GM19239 (cell line): ENCODE measurements around the gene ARHGAP15.

Experiments
- DNase-seq: peaks from one replicate; pipeline ENCODE4 v3.0.0; 2011; ENCODE audit warnings: low spot score; ENCODE audit not compliant: insufficient read length
- FAIRE-seq: peaks from 2 replicates; lab custom pipeline; 2011; peaks lifted over from hg19 to GRCh38; lab: Jason Lieb, UNC

The ARHGAP15 gene

DNA sequence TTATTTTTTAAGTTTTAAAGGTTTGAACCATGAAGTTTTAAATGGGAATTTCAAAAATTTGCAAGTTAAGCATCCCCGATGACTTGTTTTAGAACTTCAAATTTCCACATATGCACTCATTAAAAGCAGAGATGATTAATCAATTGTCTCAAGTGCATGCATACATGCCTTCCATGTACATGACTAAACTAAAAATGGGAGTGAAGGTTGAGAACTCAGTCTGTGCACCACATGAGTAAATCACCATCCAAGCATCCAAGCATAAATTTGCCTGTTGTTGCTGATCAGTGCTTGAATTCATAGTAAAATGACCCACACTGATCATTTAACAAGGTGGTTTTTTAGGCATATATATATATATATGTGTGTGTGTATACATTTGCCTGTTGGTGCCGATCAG, 249.8 kb downstream of the ARHGAP15 start:
- DNase-seq = no peak
- no peak for FAIRE-seq

DNA sequence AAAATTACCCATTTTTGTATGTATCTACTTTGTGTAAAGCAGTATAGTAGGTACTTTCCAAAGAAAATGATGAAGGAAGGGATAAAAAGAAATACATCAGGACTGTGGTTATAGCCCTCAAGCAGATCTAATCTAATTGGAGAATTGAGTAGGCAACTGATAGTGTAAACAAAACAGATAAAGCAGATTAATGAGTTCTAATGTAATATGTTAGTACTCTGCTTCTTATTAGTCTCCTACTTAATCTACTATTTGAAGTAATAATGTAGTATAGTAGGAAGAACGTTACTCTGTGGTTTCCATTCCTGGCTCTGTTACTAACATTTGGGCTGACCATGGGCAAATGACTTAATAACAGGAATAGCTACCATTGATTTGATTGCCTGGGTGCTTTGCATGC, 250.7 kb downstream of the ARHGAP15 start:
- FAIRE-seq = peak; percentile 54

DNA sequence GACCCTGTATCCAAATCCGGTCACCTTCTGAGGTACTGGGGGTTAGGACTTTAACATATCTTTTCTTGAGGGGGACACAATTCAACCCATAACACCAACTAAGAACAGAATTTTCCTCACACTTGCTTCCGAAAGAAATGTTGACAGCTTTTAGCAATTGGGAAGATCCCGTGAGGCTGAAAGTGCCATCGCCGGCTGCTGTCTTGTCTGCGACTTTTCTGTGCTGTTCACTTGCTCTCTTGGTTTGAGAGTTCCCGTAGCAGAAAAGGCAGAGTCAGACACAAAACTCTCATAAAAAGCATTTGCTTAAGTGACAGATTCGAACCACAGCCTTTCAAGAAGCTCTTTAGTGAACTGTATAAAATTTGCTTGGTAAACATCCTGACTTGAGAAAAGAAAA, 253.4 kb downstream of the ARHGAP15 start:
- DNase-seq = no peak
- no peak for FAIRE-seq

More for the DNA sequence above, 250.7 kb downstream of the ARHGAP15 start:
- DNase-seq = no peak

DNA sequence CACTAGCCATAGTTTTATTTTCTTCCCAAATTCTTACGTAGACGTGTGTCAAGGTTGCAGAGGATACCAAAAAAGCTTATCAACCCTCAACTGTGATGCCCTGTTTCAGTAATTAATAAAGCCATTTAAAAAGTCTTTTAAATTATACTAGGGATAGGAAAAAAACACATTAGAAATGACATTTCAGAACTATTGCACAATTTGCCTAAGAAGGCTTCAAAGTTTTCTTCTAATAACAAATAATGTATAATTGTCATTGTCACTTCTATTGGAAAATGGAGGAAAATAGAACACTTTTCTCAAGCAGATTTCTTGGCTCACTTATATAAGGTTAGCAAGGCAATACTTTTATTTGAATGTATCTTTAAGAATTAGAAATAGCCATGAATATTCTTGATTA, 253.8 kb downstream of the ARHGAP15 start:
- DNase-seq (no peak), FAIRE-seq (no peak)

DNA sequence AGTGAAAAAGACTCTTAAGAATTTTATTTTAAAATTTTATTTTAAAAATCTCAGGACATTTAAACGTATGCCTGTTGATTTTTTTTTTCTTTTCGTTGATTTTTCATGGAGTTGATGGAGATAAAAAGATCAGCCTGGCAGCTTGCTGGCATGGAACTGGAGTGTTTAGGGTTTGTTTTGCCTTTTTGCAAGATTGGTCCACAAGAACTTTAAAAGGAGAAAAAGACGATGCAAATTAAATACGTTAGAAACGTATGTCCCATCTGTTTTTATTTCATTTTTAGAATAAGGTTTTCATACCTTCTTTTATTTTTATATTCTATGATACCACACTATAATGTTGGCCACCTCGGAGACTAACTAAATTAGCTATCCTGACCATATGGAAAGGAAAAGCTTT, 254.9 kb downstream of the ARHGAP15 start:
- no peak for FAIRE-seq
- DNase-seq = no peak

DNA sequence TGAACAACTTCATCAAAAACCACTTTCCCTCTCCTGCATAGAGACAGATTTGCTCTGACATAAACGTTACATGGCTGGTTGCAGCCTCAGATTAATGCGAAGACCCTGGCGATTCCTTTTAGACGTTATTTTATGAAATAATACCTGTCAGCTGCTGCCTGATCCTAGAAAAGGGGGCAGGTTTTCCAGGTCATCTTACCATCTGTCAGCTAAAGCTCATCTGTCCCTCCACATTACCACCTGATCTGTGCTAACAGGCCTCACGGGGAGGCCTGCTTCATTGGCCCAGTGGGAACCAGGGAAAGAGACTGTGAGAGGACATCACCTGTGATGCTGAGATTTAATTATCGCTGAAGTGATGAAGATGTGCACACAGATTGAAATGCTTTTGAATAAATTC, 261.0 kb downstream of the ARHGAP15 start:
- DNase-seq (no peak), FAIRE-seq (no peak)

DNA sequence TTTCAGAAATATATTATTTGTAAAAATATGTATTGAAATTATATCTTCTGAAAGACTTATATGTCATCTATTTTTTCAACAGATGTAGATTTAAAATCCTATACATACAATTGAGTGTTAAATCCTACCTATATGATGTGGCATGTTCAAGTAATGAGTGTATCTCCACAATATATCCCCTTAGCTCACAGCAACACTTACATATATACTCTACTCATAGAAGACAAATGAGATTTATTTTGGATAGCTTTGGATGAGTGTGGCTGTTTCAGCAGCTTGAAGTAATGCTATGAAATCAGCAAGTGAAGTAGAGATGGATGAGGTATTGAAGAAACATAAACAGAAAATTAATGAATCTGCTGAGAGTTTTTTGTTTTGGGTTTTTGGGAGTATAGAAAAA, 263.1 kb downstream of the ARHGAP15 start:
- DNase-seq = no peak
- FAIRE-seq = no peak

DNA sequence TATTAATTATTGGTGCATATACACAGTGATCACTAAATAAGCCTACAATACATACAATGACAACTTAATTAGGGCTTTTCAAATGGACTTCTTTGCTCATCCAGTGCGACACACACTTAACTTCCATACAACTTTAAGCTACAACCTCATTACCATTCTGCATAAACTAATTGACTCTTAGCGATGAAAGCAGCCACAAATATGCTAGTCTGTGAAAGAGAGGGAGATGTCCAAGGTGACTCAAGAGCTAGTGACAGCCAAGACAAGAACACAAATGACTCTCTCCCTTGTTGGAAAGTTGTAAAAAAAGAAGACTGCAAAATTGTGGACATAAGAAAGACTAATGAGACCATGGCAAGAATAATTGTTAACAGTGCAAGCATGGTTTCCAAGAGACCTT, 264.8 kb downstream of the ARHGAP15 start:
- no peak for DNase-seq

DNA sequence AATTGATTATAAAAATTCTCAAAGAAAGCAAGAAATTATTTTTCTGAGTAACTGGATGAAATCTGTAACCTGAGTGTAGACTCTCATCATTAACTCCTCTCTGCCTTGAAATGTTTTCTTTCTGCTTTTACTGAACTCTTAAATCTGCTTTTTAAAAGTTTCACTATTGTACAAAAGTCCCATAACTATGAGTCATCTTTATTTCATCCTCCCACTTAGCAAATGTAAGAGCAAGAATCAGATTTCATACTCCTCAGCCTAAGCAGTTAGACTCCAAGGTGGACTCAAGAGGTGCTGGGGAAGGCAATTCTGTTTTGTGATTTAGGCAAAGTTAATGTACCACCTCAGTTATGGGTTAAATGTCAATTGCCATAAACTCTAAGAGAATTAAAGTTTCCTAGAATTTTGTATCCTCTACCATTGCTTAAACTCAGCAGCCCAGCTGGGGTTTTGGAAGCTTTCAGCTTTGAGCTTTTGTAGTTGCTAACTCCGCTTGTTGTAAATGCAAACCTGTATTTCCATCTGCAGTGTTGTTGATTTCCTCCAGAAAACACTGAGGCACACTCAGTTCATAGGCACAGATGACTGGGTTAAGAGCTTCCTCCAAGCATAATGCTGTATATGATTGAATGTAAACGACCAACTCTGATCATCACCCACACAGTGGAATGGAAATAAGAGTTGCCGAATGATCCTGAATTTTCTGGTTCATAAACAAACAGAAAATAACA, 268.8 kb downstream of the ARHGAP15 start:
- DNase-seq (no peak), FAIRE-seq (peak; percentile 71)

More for the DNA sequence above, 264.8 kb downstream of the ARHGAP15 start:
- FAIRE-seq = no peak

DNA sequence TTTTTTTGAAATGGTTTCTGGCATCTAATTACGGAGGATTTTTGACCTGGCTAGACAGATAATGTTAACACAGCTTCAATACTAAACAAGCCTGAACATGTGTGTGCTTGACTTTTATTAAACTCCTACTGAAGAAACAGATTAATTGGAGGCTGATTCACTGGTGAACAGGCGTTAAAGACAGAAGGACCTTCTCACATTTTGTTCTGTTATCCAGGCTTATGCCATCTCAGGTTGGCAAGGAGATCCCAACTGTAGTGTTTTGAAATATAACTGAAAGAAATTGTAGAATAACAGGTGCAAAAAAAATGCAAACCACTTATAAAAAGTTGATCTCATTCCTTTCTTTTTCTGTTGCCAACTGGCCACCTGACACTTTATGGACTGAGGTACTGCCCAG, 269.6 kb downstream of the ARHGAP15 start:
- FAIRE-seq (no peak), DNase-seq (no peak)

DNA sequence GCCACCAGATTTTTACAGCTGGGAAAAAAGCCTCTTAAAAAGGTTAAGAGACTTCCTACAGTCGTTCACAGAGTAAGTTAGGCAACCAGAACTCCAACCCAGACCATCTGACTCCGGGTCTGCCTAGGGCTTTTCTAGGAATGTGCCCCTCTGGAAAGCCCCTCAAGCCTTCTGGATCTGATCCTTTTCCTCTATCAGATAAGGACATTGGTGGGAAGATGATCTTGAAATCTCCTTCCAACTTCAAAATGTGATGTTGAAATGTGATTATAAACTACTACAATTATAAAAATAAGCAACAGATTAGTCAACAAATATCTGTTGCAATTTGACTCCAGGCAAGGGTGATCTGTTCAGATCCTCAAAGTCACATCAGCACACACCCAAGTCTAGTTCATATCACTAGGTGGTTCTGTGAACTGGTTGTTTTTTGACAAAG, 270.4 kb downstream of the ARHGAP15 start:
- FAIRE-seq (no peak), DNase-seq (no peak)

DNA sequence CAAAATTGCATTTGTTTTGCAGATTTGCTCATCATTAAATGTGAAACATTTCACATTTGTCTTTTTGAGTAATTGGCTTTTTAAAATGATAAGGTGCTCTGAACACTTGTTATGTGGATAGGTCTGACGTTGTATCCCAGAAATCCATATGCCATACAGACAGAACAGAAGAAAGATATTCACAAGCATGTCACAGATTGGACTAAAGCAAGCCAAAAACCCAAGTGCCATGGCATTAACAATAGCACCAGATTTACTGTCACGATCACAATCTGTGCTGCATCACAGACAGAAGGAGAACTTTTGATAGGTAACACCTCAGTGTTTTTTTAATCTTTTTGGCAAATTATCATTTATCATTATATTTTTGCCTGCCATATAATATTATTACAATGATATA, 272.6 kb downstream of the ARHGAP15 start:
- FAIRE-seq (peak; percentile 26), DNase-seq (no peak)

DNA sequence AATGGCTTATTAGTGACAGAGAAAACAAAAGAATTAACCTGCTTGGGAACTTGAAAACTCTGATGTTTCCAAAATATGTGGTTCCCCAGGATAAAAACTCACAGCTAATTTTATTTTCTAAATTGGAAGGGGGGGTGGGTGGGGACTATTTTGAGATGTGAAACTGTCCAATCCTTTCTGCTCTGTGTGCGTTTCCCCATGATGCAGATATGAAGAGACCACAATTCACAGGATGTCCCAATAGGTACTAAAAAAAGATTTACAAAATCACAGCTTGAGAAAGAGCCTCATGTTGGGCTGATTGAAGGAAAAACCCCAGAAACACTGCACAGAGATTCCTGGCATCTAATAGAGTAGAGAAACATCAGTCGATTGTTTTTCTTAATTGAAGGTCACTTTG, 273.2 kb downstream of the ARHGAP15 start:
- DNase-seq = no peak
- no peak for FAIRE-seq

DNA sequence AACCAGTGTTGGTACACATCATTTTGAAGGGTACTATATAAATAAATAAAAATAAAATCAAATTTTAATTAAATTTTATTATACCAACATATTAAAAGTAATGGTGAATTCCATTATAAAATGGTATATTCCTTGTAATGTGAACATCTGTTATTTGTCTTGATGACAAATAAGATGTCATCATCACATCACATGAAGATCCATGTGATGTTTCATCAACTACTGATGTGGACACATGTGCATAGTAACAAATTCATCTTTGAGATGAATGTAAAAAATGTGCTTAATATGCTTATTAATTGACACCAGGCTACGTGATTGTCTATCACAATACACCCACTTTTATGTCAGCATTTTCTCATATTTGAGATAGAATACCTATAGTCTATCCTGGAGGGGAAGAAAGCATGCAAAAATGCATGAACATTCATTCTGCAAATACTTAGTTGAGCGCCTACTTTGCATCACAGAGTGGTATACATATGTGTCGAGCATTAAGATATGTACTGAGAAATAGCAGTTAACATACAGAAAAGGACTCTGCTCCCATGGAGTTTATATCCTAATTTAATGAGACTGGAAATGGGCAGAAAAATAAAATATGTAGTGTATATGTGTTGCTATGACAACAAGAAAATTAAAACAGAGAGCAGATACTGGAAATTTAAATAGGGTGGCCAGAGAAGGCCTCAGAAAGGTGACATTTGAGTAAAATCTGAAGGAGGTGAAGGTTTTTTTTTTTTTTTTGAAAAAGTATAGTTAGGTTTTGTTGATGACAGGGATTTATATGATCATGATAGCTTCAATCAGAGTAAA, 281.1 kb downstream of the ARHGAP15 start:
- FAIRE-seq (no peak), DNase-seq (no peak)

DNA sequence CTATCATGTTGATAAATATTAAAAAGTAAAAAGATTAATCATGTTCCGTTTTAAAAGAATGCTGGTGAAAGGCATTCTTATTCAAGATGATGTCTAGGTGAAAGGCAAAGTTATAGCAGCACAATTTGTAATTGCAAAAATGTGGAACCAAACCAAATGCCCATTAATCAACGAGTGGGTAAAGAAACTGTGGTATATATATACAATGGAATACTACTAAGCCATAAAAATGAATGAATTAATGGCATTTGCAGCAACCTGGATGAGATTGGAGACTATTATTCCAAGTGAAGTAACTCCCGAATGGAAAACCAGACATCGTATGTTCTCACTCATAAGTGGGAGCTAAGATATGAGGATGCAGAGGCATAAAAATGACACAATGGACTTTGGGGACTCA, 286.4 kb downstream of the ARHGAP15 start:
- DNase-seq (no peak), FAIRE-seq (no peak)

DNA sequence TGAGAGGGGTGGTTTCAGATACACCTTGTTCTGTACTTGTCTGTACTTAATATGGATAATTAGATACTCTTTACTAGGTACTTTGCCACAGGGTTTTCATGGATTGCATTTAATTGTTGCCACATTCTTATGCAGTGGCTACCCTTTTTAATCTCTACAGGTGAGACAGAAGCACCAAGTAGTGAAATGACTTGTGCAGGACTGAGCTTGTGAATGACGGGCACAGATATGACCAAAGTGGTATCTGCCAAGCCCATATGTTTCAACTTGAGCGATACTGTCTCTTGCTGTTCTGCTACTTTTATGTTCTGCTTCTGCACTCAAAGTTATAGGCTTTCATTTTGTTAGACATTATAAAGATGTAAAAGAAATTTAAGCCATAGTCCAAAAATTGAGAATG, 288.2 kb downstream of the ARHGAP15 start:
- FAIRE-seq (no peak), DNase-seq (no peak)

DNA sequence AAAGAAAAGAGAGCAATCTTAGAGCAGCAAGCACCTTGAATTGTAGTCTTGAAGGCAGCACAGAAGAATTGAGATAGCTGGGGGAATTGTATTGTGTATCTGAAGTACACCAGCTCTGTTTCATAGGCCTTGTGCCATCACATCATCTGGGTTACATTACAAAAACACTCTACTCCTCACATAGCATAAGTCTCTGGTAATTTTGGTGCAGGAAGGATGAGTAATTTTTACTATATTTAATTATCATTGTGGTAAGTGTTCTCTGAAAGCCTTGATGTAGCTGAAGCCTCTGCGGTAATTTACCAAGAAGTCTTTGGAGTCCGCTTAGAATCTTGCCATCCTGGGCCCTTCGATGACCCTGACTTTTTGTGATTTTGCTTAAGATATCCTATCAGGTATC, 291.1 kb downstream of the ARHGAP15 start:
- FAIRE-seq (no peak), DNase-seq (no peak)

DNA sequence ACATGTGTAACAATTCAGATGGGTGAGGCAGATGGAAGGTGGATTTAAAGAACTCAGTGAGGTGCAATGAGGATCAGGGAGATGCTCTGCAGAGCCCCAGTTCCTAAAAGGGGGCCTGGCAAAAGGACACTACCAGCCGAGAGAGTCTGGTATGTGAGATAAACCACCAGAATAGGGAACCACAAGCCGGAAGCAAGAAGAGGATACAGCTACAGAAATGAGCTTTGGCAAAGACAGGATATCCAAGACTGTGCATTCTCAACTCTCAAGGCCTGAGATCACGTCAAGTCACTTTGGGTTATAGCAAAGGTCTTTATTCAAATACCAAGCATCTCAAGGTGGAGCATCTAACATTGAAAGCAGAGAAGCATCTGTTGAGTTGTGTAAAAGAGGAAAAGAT, 293.5 kb downstream of the ARHGAP15 start:
- FAIRE-seq = peak; percentile 47
- peak; percentile 9 for DNase-seq

DNA sequence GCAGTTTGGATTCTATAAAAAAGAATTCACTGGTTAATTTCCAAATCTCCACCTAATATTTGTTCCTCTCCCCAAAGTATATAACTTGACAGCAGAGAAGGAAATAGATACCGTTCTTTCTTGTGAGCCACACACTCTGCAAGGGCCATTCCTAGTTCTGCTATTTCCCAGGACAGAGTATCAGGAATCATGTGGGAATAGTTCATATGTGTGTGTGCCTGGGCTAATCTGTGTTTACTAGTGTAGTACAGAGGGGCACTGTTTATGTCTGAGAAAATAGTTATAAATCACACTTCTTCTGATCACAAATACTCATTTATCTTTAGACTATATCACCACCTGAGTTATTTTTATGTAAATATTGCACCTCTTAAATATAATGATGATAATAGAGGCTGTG, 296.7 kb downstream of the ARHGAP15 start:
- DNase-seq (no peak), FAIRE-seq (no peak)

DNA sequence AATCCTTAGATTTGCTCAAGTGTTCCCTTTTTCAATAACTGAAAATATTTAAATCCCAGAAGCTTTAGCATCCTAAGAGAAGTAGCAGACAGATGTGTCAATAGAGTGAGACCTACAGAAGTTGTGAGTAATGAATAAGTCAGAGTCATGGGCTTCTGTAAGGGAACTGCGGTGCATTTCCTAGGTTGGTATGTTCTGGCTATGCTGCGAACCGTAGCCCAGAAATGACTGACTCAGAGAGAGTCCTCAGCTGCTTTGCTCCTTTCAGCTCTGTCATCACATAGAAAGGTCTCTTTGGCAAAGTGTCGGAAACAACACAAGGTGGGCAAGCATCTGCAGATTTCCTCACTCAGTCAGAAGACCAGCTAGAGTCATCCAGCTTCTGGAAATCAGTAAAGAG, 297.1 kb downstream of the ARHGAP15 start:
- FAIRE-seq (no peak), DNase-seq (no peak)

DNA sequence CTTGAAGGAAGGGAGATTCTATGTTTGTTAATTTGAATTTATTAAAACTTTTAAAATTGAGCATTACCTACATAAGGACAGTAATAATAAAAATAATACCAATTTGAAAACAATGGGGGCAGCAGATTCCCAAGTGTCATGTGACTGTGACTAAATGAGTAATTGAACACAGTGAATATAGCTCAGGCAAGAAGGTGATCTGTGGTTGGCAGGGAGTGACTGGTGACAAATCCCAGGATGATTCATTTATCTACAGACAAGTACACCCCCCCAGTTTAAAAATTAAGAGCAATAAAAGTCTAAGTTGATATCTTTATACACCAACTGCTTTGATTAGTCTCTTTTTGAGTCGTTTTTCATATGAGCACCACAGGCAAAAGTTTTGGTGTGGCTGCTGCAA, 299.5 kb downstream of the ARHGAP15 start:
- DNase-seq (no peak), FAIRE-seq (no peak)
